K562 (cell line): ENCODE measurements around the gene TMEM135. TPM values are rescaled to one million over a fixed set of nuclear protein-coding genes. Genes with fewer than 3 reads are reported as not detected.

Source experiments
- ATAC-seq: fragments of 200-7000 bp; cut with Tn5 transposase; 3 replicates; pipeline ENCODE4 v1.9.1; 2020; ENCODE audit warnings: moderate library complexity
- BruUV-seq: library from RNA; stranded (reverse); fragments of 400-500 nt; replicated peaks from 2 replicates; lab custom pipeline; 2021; lab: Mats Ljungman, UMichigan
- CTCF ChIA-PET: fragments of 300-600 bp; formaldehyde crosslinking; extraction: SDS; loops from one replicate; lab custom pipeline; 2021; ENCODE audit warnings: low intra/inter-chr PET ratio; lab: Yijun Ruan, JAX
- POLR2A ChIA-PET: fragments of 300-600, 350-650 bp; sonication (Branson Sonifier 250); formaldehyde crosslinking; extraction: SDS; loops from one replicate; lab custom pipeline; 2021; ENCODE audit warnings: antibody characterized with exemption, inconsistent platforms; lab: Yijun Ruan, JAX
- DNase-seq, 4 experiments: peaks; one replicate each; pipeline versions ENCODE4 v3.0.0 to v3.0.0-alpha.2; 2011 to 2018; ENCODE audit warnings: low spot score in 3 of 4, mixed read lengths in 3 of 4; ENCODE audit errors: extremely low read depth in 1 of 4
- FAIRE-seq: peaks from 2 replicates; lab custom pipeline; 2011; peaks lifted over from hg19 to GRCh38; lab: Jason Lieb, UNC
- H2AFZ ChIP-seq: 2 replicates; pipeline ENCODE4 v1.6.0; 2011; ENCODE audit warnings: low read depth, low read length, control low read depth, inconsistent platforms
- H3K27ac ChIP-seq: fragments of 200-600 bp; 3 replicates; pipeline ENCODE4 v1.8.0; 2011; ENCODE audit warnings: low read depth, mild to moderate bottlenecking, control low read depth, inconsistent platforms, low read length, moderate library complexity, mixed read lengths; ENCODE audit errors: extremely low read depth
- H3K27me3 ChIP-seq, 2 experiments: fragments of 300-600 bp in 1 of 2; 2 replicates in 1 of 2; 3 replicates in 1 of 2; pipeline versions ENCODE4 v1.6.0 to v1.8.0; 2011; ENCODE audit warnings: inconsistent platforms in 2 of 2, low read length in 2 of 2, mild to moderate bottlenecking in 1 of 2, mixed read lengths in 1 of 2, moderate library complexity in 1 of 2; ENCODE audit not compliant: control insufficient read depth in 2 of 2, insufficient read depth in 2 of 2
- H3K36me3 ChIP-seq: fragments of 300-600 bp; 3 replicates; pipeline ENCODE4 v1.8.0; 2011; ENCODE audit warnings: mild to moderate bottlenecking, low read length, inconsistent platforms; ENCODE audit not compliant: control insufficient read depth, insufficient read depth
- H3K4me1 ChIP-seq, 2 experiments: fragments of 200-600 bp in 1 of 2; replicated peaks in 1 of 2; 2 replicates in 1 of 2; 3 replicates in 1 of 2; pipeline versions ENCODE4 v1.5.1 to v1.8.0; 2011; ENCODE audit warnings: inconsistent platforms in 2 of 2, low read length in 2 of 2, mild to moderate bottlenecking in 1 of 2, mixed read lengths in 1 of 2, moderate library complexity in 1 of 2; ENCODE audit not compliant: control insufficient read depth in 2 of 2, insufficient read depth in 2 of 2
- H3K4me2 ChIP-seq: 2 replicates; pipeline ENCODE4 v1.6.1; 2011; ENCODE audit warnings: low read length, control low read depth, inconsistent platforms, mixed read lengths; ENCODE audit not compliant: insufficient read depth
- H3K4me3 ChIP-seq: fragments of 200-600 bp; sonication (generic), shearing (Covaris generic); 2 replicates; pipeline ENCODE4 v1.5.1; 2016; ENCODE audit warnings: control low read depth, inconsistent platforms
- H3K79me2 ChIP-seq: fragments of 200-600 bp; 3 replicates; pipeline ENCODE4 v1.8.0; 2011; ENCODE audit warnings: low read length, inconsistent platforms; ENCODE audit not compliant: control insufficient read depth, insufficient read depth
- H3K9ac ChIP-seq, 2 experiments: 2 replicates each; pipeline versions ENCODE4 v1.6.0 to v1.6.1; 2011; ENCODE audit warnings: low read depth in 2 of 2, low read length in 2 of 2, control low read depth in 1 of 2, inconsistent platforms in 1 of 2, mild to moderate bottlenecking in 1 of 2, mixed read lengths in 1 of 2; ENCODE audit not compliant: insufficient read depth in 1 of 2
- H3K9me1 ChIP-seq: one replicate; pipeline ENCODE4 v1.6.0; 2011; ENCODE audit warnings: inconsistent platforms, mild to moderate bottlenecking, low read length, moderate library complexity; ENCODE audit not compliant: control insufficient read depth, insufficient read depth
- H3K9me3 ChIP-seq: replicated peaks from 2 replicates; pipeline ENCODE4 v1.5.1; 2011; ENCODE audit warnings: low read depth, low read length, inconsistent platforms; ENCODE audit not compliant: control insufficient read depth, insufficient read depth
- H4K20me1 ChIP-seq: replicated peaks from 2 replicates; pipeline ENCODE4 v1.6.1; 2011; ENCODE audit warnings: low read length, inconsistent platforms, mixed read lengths; ENCODE audit not compliant: control insufficient read depth, insufficient read depth
- ASH1L ChIP-seq: fragments of 450-650 bp; IDR thresholded peaks from 2 replicates; pipeline ENCODE4 v1.6.1; 2018; ENCODE audit warnings: borderline replicate concordance, mild to moderate bottlenecking, low read depth; ENCODE audit not compliant: partially characterized antibody
- ATF6 ChIP-seq: sonication (generic); formaldehyde crosslinking; IDR thresholded peaks from 2 replicates; pipeline ENCODE4 v1.4.0; 2020; ENCODE audit warnings: mild to moderate bottlenecking, missing genetic modification reagents
- ID3 ChIP-seq, 2 experiments: fragments of 250-450 bp in 1 of 2; fragments of 450-650 bp in 1 of 2; sonication (Bioruptor Pico) in 1 of 2; IDR thresholded peaks; 2 replicates each; pipeline versions ENCODE4 v1.6.1 to v1.8.0; 2016 to 2021; ENCODE audit warnings: mild to moderate bottlenecking in 2 of 2, moderate library complexity in 2 of 2, missing compliant biosample characterization in 1 of 2, missing genetic modification characterization in 1 of 2
- KLF10 ChIP-seq: fragments of 250-450 bp; sonication (Bioruptor Pico); IDR thresholded peaks from 2 replicates; pipeline ENCODE4 v1.6.1; 2021; ENCODE audit warnings: matching md5 sums
- NFE2 ChIP-seq: IDR thresholded peaks from 2 replicates; pipeline ENCODE4 v1.6.1; 2014; ENCODE audit warnings: antibody characterized with exemption, low read depth
- PYGO2 ChIP-seq: fragments of 450-650 bp; IDR thresholded peaks from 2 replicates; pipeline ENCODE4 v1.6.1; 2016; ENCODE audit warnings: mild to moderate bottlenecking, missing genetic modification characterization, moderate library complexity, missing compliant biosample characterization
- REST ChIP-seq, 2 experiments: fragments of 450-650 bp; formaldehyde crosslinking in 1 of 2; IDR thresholded peaks; 2 replicates each; pipeline versions ENCODE4 v1.4.0 to v1.6.1; 2014 to 2020; ENCODE audit warnings: mild to moderate bottlenecking in 2 of 2, borderline replicate concordance in 1 of 2, low read depth in 1 of 2
- ZFP1 ChIP-seq: fragments of 450-650 bp; formaldehyde crosslinking; IDR thresholded peaks from 2 replicates; pipeline ENCODE4 v1.4.0; 2020; ENCODE audit warnings: mild to moderate bottlenecking, mixed read lengths
- ZNF324 ChIP-seq: fragments of 250-450 bp; sonication (Bioruptor Pico); IDR thresholded peaks from 2 replicates; pipeline ENCODE4 v1.4.0; 2020; ENCODE audit warnings: mild to moderate bottlenecking
- WGBS: fragments of 100-300 bp; shearing (Covaris generic); methylation state at CpG from one replicate; pipeline ENCODE4 v1.1.6; 2016; ENCODE audit warnings: low coverage, mixed read lengths; ENCODE audit not compliant: insufficient coverage; ENCODE audit errors: missing lambda C conversion rate; 5-methylcytosine and 5-hydroxymethylcytosine counted together
- in situ Hi-C: fragments of 300-500 bp; cut with MboI; formaldehyde crosslinking; loops from 4 replicates; pipeline ENCODE4 v1.15.0; 2018; ENCODE audit warnings: inconsistent platforms, mixed read lengths
- intact Hi-C: fragments of 100-400 bp; cut with micrococcal nuclease; formaldehyde crosslinking; loops from 2 replicates; pipeline ENCODE4 v1.14.2; 2022
- polyA plus RNA-seq, 8 experiments: library from polyadenylated mRNA; depleted of rRNA in 4 of 8; stranded (reverse) in 5 of 8; unstranded in 3 of 8; fragments of >200 nt; fragmentation: Nextera tagmentation in 2 of 8; fragmentation: Illumina TruSeq in 1 of 8; extraction: Ambion mirVana in 2 of 8; extraction: Trizol in 1 of 8; gene quantifications; 2 replicates each; pipeline versions ENCODE4 v1.2.1 to v1.2.3, GENCODE V29; 2011 to 2014; ENCODE audit warnings: inconsistent platforms in 1 of 8, missing spikeins in 1 of 8
- total RNA-seq, 7 experiments: library from RNA; depleted of rRNA in 6 of 7; stranded (reverse); fragments of >200 nt in 6 of 7; fragmentation: Illumina TruSeq in 2 of 7; extraction: Trizol in 2 of 7; gene quantifications; 2 replicates each; pipeline versions ENCODE4 v1.2.1 to v1.2.3, GENCODE V29; 2011 to 2021; ENCODE audit warnings: low replicate concordance in 1 of 7

Gene TMEM135
- total and polyA plus RNA-seq, 9 of the 15 experiments (the other 6 are each of a cell fraction or from before 2014, with no cell fraction given), result 17.3 to 53.6 (median 24.9) TPM

- TF ChIP-seq NFE2 (no peak), ATF6 (no peak), ID3 (CRISPR knock-in tag; IDR thresholded peaks at IDR 0.05) (no peak), ID3 (tag; IDR thresholded peaks at IDR 0.05) (no peak), KLF10 (CRISPR knock-in tag) (no peak), ZNF324 (CRISPR knock-in tag) (no peak)
Measured at GRCh38 chr11:87339416-87339815, 301.7 kb downstream of the TMEM135 start (continued).

- intact Hi-C loops (no loop called here), in situ Hi-C loops (no loop called here)
- no peak overlapping the region for H3K4me3 ChIP-seq
- FAIRE-seq (no peak), ATAC-seq (no peak), DNase-seq (no peak)
- H3K4me1 ChIP-seq, result no peaks in the 10 kb centered on the region
- H3K4me2 ChIP-seq, result no peak overlapping the region
- POLR2A ChIA-PET, result no interaction called here
- H2AFZ ChIP-seq, result no peak overlapping the region
- H3K9ac ChIP-seq, result no peak overlapping the region
- H4K20me1 ChIP-seq, result no peaks in the 10 kb centered on the region
- 8% methylated on average over 2 of the region's 2 CpGs for WGBS
- H3K79me2 ChIP-seq, result no peaks in the 10 kb centered on the region
- no TSS peak for BruUV-seq
- H3K27me3 ChIP-seq, result no peaks in the 10 kb centered on the region
- H3K9me1 ChIP-seq, result no peaks in the 10 kb centered on the region
- no peaks in the 10 kb centered on the region for H3K9me3 ChIP-seq
- CTCF ChIA-PET, result no interaction called here
- H3K27ac ChIP-seq, result no peak overlapping the region
- no peaks in the 10 kb centered on the region for H3K36me3 ChIP-seq
- TF ChIP-seq PYGO2 (no peak), ZFP1 (CRISPR knock-in tag) (no peak), ASH1L (no peak), REST (IDR thresholded peaks at IDR 0.05; ENCODE audit: borderline replicate concordance) (no peak), REST (CRISPR knock-in tag; IDR thresholded peaks at IDR 0.05; ENCODE audit: low read depth) (no peak)
Measured at GRCh38 chr11:87347441-87347840, 309.7 kb downstream of the TMEM135 start.
